ENCODE data around the gene EML4.

The EML4 gene

GRCh38 chr2:42169100-42169873 is at the start of gene EML4:
EML4 (plus strand) TSS chr2:42169353; CDS start chr2:42169612, 259 bp downstream.
- H3K9me3 ChIP-seq (ENCODE audit: insufficient read depth, low read depth, low read length): no peaks in the 10 kb centered on the region
- H3K27me3 ChIP-seq (ENCODE audit: insufficient read depth, low read length, poor library complexity, severe bottlenecking): no peaks in the 10 kb centered on the region
- no peaks in the 10 kb centered on the region for H3F3A ChIP-seq (ENCODE audit: low read depth)
- no peaks in the 10 kb centered on the region for H3K9me2 ChIP-seq (replicated peaks; ENCODE audit: low read depth, low read length)
- H3K9ac ChIP-seq (ENCODE audit: low read depth, low read length, poor library complexity, severe bottlenecking): peak within 1 kb of the TSS; percentile 83
- peaks cover 34% of the 10 kb centered on the region for H4K20me1 ChIP-seq (ENCODE audit: insufficient read depth, low read length, poor library complexity, severe bottlenecking)
- peak within 1 kb of the TSS; percentile 89 for H2AFZ ChIP-seq (ENCODE audit: low read length)
- peaks cover 32% of the 10 kb centered on the region for H3K4me1 ChIP-seq (ENCODE audit: insufficient read depth, low read length, poor library complexity, severe bottlenecking)
- H3K4me3 ChIP-seq (ENCODE audit: low read length, poor library complexity, severe bottlenecking): peak within 1 kb of the TSS; percentile 89
- no peaks in the 10 kb centered on the region for H3K36me3 ChIP-seq (ENCODE audit: insufficient read depth, low read length)
- TF ChIP-seq CTCF (conservative IDR thresholded peaks at IDR 0.05; ENCODE audit: low read length): no peak
- no peak for TF ChIP-seq EZH2phosphoT487 (IDR thresholded peaks at IDR 0.05; ENCODE audit: borderline replicate concordance)
- H3K4me2 ChIP-seq (ENCODE audit: low read depth, low read length, poor library complexity, severe bottlenecking): peak within 1 kb of the TSS; percentile 82
- peaks cover 48% of the 10 kb centered on the region for H3K79me2 ChIP-seq (ENCODE audit: insufficient read depth, low read length)

GRCh38 chr2:42123426-42123825 is 45.7 kb upstream of the EML4 start:
- TF ChIP-seq EZH2phosphoT487 (IDR thresholded peaks at IDR 0.05; ENCODE audit: borderline replicate concordance) (no peak), CTCF (conservative IDR thresholded peaks at IDR 0.05; ENCODE audit: low read length) (no peak)
- no peaks in the 10 kb centered on the region for H4K20me1 ChIP-seq (ENCODE audit: insufficient read depth, low read length, poor library complexity, severe bottlenecking)
- no peak overlapping the region for H3K9ac ChIP-seq (ENCODE audit: low read depth, low read length, poor library complexity, severe bottlenecking)

GRCh38 chr2:42124011-42124785 is 45.0 kb upstream of the EML4 start:
- H3K9me3 ChIP-seq (ENCODE audit: insufficient read depth, low read depth, low read length): no peaks in the 10 kb centered on the region
- no peaks in the 10 kb centered on the region for H3K27me3 ChIP-seq (ENCODE audit: insufficient read depth, low read length, poor library complexity, severe bottlenecking)
- H3K9me2 ChIP-seq (replicated peaks; ENCODE audit: low read depth, low read length): no peaks in the 10 kb centered on the region
- no peaks in the 10 kb centered on the region for H4K20me1 ChIP-seq (ENCODE audit: insufficient read depth, low read length, poor library complexity, severe bottlenecking)
- no peak for TF ChIP-seq CTCF (conservative IDR thresholded peaks at IDR 0.05; ENCODE audit: low read length)
- no peak for TF ChIP-seq EZH2phosphoT487 (IDR thresholded peaks at IDR 0.05; ENCODE audit: borderline replicate concordance)
- no peaks in the 10 kb centered on the region for H3K79me2 ChIP-seq (ENCODE audit: insufficient read depth, low read length)
- H3F3A ChIP-seq (ENCODE audit: low read depth): no peaks in the 10 kb centered on the region
- peak overlapping the region; percentile 58 for H3K4me3 ChIP-seq (ENCODE audit: low read length, poor library complexity, severe bottlenecking)
- H2AFZ ChIP-seq (ENCODE audit: low read length): no peak overlapping the region
- peaks cover 43% of the 10 kb centered on the region for H3K4me1 ChIP-seq (ENCODE audit: insufficient read depth, low read length, poor library complexity, severe bottlenecking)
- no peaks in the 10 kb centered on the region for H3K36me3 ChIP-seq (ENCODE audit: insufficient read depth, low read length)
- peak overlapping the region; percentile 74 for H3K4me2 ChIP-seq (ENCODE audit: low read depth, low read length, poor library complexity, severe bottlenecking)
- H3K9ac ChIP-seq (ENCODE audit: low read depth, low read length, poor library complexity, severe bottlenecking): no peak overlapping the region

More at GRCh38 chr2:42123426-42123825, 45.7 kb upstream of the EML4 start:
- Histone ChIP-seq H3K9me3 (ENCODE audit: insufficient read depth, low read depth, low read length) (no peaks in the 10 kb centered on the region), H3K4me3 (ENCODE audit: low read length, poor library complexity, severe bottlenecking) (peak overlapping the region; percentile 58), H3K4me2 (ENCODE audit: low read depth, low read length, poor library complexity, severe bottlenecking) (peak overlapping the region; percentile 74), H3K9me2 (replicated peaks; ENCODE audit: low read depth, low read length) (no peaks in the 10 kb centered on the region), H3K4me1 (ENCODE audit: insufficient read depth, low read length, poor library complexity, severe bottlenecking) (peaks cover 39% of the 10 kb centered on the region), H3K36me3 (ENCODE audit: insufficient read depth, low read length) (no peaks in the 10 kb centered on the region), H3K79me2 (ENCODE audit: insufficient read depth, low read length) (no peaks in the 10 kb centered on the region), H2AFZ (ENCODE audit: low read length) (no peak overlapping the region), H3F3A (ENCODE audit: low read depth) (no peaks in the 10 kb centered on the region), H3K27me3 (ENCODE audit: insufficient read depth, low read length, poor library complexity, severe bottlenecking) (no peaks in the 10 kb centered on the region)
